ENCODE data around the gene PTPRN2. TPM values are rescaled to one million over a fixed set of nuclear protein-coding genes. Genes with fewer than 3 reads are reported as not detected.

Gene PTPRN2
- total and polyA plus RNA-seq, 2 of the 13 experiments (the other 11 are each of a cell fraction or from before 2014, with no cell fraction given): 2.5 to 24.2 TPM

GRCh38 chr7:158516524-158516923 lies 71.1 kb downstream of the PTPRN2 start:
- no peak overlapping the region for H2AFZ ChIP-seq (ENCODE audit: low read length)
- peaks cover 4 to 17% of the 10 kb centered on the region in 2 experiments; a peak in 2 of 5 replicates for H3K36me3 ChIP-seq (replicated peaks in 1 of 2; ENCODE audit: control insufficient read depth in 1 of 2, insufficient read depth in 2 of 2, low read length in 2 of 2)
- peaks cover 3% of the 10 kb centered on the region for H3K79me2 ChIP-seq (ENCODE audit: insufficient read depth, low read length)
- ATAC-seq (no peak), DNase-seq (ENCODE audit: low spot score) (no peak), FAIRE-seq (no peak)
- H3K9ac ChIP-seq (ENCODE audit: insufficient read depth, low read depth, low read length): no peak overlapping the region
- intact Hi-C loops (cut with micrococcal nuclease; ENCODE audit: unreplicated experiment) (no loop called here), in situ Hi-C loops (cut with HindIII; ENCODE audit: extremely low pct_ligation_motif_present, low pct_unique_long_range_greater_than_20kb) (no loop called here)
- no peak overlapping the region for H3K4me3 ChIP-seq (replicated peaks in 1 of 3; ENCODE audit: insufficient read depth in 1 of 3, low read depth in 2 of 3, low read length in 3 of 3)
- ChIA-PET POLR2A (no interaction called here), CTCF (ENCODE audit: low intra/inter-chr PET ratio, low total read pairs) (no interaction called here)
- no peaks in the 10 kb centered on the region for H3K9me3 ChIP-seq (ENCODE audit: low read length)
- 81% methylated on average over 2 of the region's 2 CpGs for WGBS (ENCODE audit: low lambda C conversion rate)
- no peaks in the 10 kb centered on the region for H3K4me1 ChIP-seq (ENCODE audit: insufficient read depth, low read length)
- no peak overlapping the region for H3K4me2 ChIP-seq (ENCODE audit: low read depth, low read length)
- peaks cover 38% of the 10 kb centered on the region; the same call in 1 of the 2 replicates for H4K20me1 ChIP-seq (ENCODE audit: insufficient read depth, low read length)
- BruUV-seq (replicated peaks): no TSS peak
- H3K27ac ChIP-seq (ENCODE audit: extremely low read length, insufficient read depth, low read length): no peak overlapping the region
- H3K27me3 ChIP-seq (ENCODE audit: control insufficient read depth in 1 of 2, insufficient read depth in 2 of 2, low read length in 2 of 2): no peaks in the 10 kb centered on the region
- TF ChIP-seq HOMEZ (CRISPR knock-in tag; IDR thresholded peaks at IDR 0.05; ENCODE audit: low read depth) (no peak), ZNF775 (CRISPR knock-in tag; IDR thresholded peaks at IDR 0.05; ENCODE audit: borderline replicate concordance) (no peak), ZNF879 (CRISPR knock-in tag; IDR thresholded peaks at IDR 0.05) (no peak), TCF12 (IDR thresholded peaks at IDR 0.05) (no peak), TCF12 (CRISPR knock-in tag; IDR thresholded peaks at IDR 0.05) (no peak), FOXP1 (IDR thresholded peaks at IDR 0.05) (0 out of 2 replicates have a peak, but pooled peaks have one; percentile 39), FOXP1 (CRISPR knock-in tag; IDR thresholded peaks at IDR 0.05) (no peak), ZUFSP (CRISPR knock-in tag; IDR thresholded peaks at IDR 0.05; ENCODE audit: borderline replicate concordance) (no peak), PATZ1 (CRISPR knock-in tag; IDR thresholded peaks at IDR 0.05) (no peak), MAFG (CRISPR knock-in tag; IDR thresholded peaks at IDR 0.05) (no peak), ZNF501 (CRISPR knock-in tag; IDR thresholded peaks at IDR 0.05) (no peak), ZMAT3 (CRISPR knock-in tag; conservative IDR thresholded peaks at IDR 0.05) (no peak), ZBTB10 (CRISPR knock-in tag; IDR thresholded peaks at IDR 0.05; ENCODE audit: borderline replicate concordance) (no peak), FOXA1 (IDR thresholded peaks at IDR 0.05) (0 out of 2 replicates have a peak, but pooled peaks have one; percentile 25), FOXA1 (CRISPR knock-in tag; IDR thresholded peaks at IDR 0.05) (no peak), CBX2 (IDR thresholded peaks at IDR 0.05; ENCODE audit: low read depth, low read length) (no peak), CBX2 (CRISPR knock-in tag; IDR thresholded peaks at IDR 0.05; ENCODE audit: low read depth) (no peak), ZNF160 (CRISPR knock-in tag; IDR thresholded peaks at IDR 0.05) (no peak)
